Measurements from ENCODE around the gene DLX4. TPM values are rescaled to one million over a fixed set of nuclear protein-coding genes. Genes with fewer than 3 reads are reported as not detected.

DLX4 gene
- total and polyA plus RNA-seq, 2 of the 4 experiments (the other 2 are of a cell fraction) = not detected

DNA sequence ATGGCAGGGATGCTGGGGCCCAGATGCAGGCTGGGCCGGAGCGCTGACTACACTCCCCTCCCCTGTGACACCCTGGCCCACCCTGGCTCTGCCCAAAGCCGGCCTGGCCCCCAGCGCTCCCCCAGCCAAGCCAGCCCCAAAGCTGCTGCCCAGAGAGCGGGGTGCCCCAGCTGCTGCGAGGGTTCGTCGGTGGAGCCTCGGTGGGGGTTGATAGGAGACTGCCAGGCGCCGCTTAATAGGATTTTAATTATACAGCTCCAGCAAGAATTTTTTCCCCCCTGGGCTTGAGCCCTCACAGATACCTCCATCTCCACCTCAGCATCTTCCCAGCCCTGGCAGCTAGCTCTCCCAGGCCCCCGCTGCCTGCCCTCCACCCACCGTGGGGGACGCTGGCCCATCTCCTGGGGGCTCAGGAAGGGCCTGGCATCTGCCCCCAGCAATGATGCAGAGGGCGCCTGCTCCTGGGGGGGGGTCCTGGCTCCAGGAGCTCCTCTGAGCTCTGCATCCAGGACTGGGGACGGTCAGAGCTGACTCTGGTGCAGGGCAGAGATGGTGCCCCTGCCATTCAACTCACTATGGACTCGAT lies 36.8 kb upstream of the DLX4 start:
- dilution Hi-C loops (cut with HindIII; ENCODE audit: low sequenced_read_pairs, unreplicated experiment) (no loop called here), intact Hi-C loops (cut with micrococcal nuclease) (no loop called here), in situ Hi-C loops (cut with MboI; ENCODE audit: low sequenced_read_pairs) (no loop called here)
- no TSS peak for BruUV-seq (replicated peaks)
- no peak overlapping the region for H3K14ac ChIP-seq (replicated peaks; ENCODE audit: low read depth, low read length)
- no peak overlapping the region for H3K9ac ChIP-seq (ENCODE audit: low read depth, low read length)
- no peak overlapping the region for H3K27ac ChIP-seq (ENCODE audit: insufficient read depth, low read length)
- H3K23ac ChIP-seq (ENCODE audit: low read depth, low read length) = no peak overlapping the region
- no peak overlapping the region for H2BK15ac ChIP-seq (ENCODE audit: low read depth, low read length)
- H3K9me1 ChIP-seq (ENCODE audit: insufficient read depth, low read length) = no peaks in the 10 kb centered on the region; the same call in 1 of the 2 replicates
- H3K4me2 ChIP-seq (ENCODE audit: low read depth, low read length) = no peak overlapping the region
- no peaks in the 10 kb centered on the region for H3K9me3 ChIP-seq (ENCODE audit: control insufficient read depth, insufficient read depth, low read length)
- H3K79me1 ChIP-seq (ENCODE audit: low read depth in 1 of 2, low read length in 2 of 2) = no peaks in the 10 kb centered on the region
- no peak for TF ChIP-seq NFE2L2 (IDR thresholded peaks at IDR 0.05; ENCODE audit: low read depth, low read length)
- TF ChIP-seq RAD21 (IDR thresholded peaks at IDR 0.05; ENCODE audit: low read length) = no peak
- no peak for TF ChIP-seq BHLHE40 (IDR thresholded peaks at IDR 0.05; ENCODE audit: low read depth, low read length)
- no peak for TF ChIP-seq POLR2A (IDR thresholded peaks at IDR 0.05; ENCODE audit: low read depth, low read length)
- no peak for TF ChIP-seq RFX5 (IDR thresholded peaks at IDR 0.05; ENCODE audit: low read depth, low read length)
- no peak for TF ChIP-seq MAZ (IDR thresholded peaks at IDR 0.05; ENCODE audit: borderline replicate concordance, low read depth, low read length)
- TF ChIP-seq MAFK (IDR thresholded peaks at IDR 0.05; ENCODE audit: low read depth, low read length) = no peak
- TF ChIP-seq CHD1 (IDR thresholded peaks at IDR 0.05; ENCODE audit: low read depth, low read length) = no peak
- TF ChIP-seq, protein P1, sequence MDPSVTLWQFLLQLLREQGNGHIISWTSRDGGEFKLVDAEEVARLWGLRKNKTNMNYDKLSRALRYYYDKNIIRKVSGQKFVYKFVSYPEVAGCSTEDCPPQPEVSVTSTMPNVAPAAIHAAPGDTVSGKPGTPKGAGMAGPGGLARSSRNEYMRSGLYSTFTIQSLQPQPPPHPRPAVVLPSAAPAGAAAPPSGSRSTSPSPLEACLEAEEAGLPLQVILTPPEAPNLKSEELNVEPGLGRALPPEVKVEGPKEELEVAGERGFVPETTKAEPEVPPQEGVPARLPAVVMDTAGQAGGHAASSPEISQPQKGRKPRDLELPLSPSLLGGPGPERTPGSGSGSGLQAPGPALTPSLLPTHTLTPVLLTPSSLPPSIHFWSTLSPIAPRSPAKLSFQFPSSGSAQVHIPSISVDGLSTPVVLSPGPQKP (IDR thresholded peaks at IDR 0.05; ENCODE audit: borderline replicate concordance, low read depth, low read length) = no peak
- no peak for TF ChIP-seq MXI1 (IDR thresholded peaks at IDR 0.05; ENCODE audit: borderline replicate concordance, low read depth, low read length)
- TF ChIP-seq, protein P2, sequence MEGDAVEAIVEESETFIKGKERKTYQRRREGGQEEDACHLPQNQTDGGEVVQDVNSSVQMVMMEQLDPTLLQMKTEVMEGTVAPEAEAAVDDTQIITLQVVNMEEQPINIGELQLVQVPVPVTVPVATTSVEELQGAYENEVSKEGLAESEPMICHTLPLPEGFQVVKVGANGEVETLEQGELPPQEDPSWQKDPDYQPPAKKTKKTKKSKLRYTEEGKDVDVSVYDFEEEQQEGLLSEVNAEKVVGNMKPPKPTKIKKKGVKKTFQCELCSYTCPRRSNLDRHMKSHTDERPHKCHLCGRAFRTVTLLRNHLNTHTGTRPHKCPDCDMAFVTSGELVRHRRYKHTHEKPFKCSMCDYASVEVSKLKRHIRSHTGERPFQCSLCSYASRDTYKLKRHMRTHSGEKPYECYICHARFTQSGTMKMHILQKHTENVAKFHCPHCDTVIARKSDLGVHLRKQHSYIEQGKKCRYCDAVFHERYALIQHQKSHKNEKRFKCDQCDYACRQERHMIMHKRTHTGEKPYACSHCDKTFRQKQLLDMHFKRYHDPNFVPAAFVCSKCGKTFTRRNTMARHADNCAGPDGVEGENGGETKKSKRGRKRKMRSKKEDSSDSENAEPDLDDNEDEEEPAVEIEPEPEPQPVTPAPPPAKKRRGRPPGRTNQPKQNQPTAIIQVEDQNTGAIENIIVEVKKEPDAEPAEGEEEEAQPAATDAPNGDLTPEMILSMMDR (conservative IDR thresholded peaks at IDR 0.05; ENCODE audit: low read depth, low read length) = no peak
- TF ChIP-seq, protein P3, sequence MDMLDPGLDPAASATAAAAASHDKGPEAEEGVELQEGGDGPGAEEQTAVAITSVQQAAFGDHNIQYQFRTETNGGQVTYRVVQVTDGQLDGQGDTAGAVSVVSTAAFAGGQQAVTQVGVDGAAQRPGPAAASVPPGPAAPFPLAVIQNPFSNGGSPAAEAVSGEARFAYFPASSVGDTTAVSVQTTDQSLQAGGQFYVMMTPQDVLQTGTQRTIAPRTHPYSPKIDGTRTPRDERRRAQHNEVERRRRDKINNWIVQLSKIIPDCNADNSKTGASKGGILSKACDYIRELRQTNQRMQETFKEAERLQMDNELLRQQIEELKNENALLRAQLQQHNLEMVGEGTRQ (IDR thresholded peaks at IDR 0.05; ENCODE audit: low read depth, low read length) = no peak
- TF ChIP-seq RCOR1 (IDR thresholded peaks at IDR 0.05; ENCODE audit: insufficient replicate concordance, low read length) = no peak
- TF ChIP-seq CEBPB (IDR thresholded peaks at IDR 0.05; ENCODE audit: low read depth, low read length) = no peak
- no peak for TF ChIP-seq FOS (IDR thresholded peaks at IDR 0.05; ENCODE audit: low read depth, low read length)
- TF ChIP-seq SMC3 (IDR thresholded peaks at IDR 0.05; ENCODE audit: low read depth, low read length) = no peak
- ChIA-PET POLR2A (ENCODE audit: unreplicated experiment) (no interaction called here), CTCF (no interaction called here)
- peaks cover 83% of the 10 kb centered on the region for H3K27me3 ChIP-seq (ENCODE audit: control insufficient read depth, insufficient read depth, low read length)
- H3K18ac ChIP-seq (ENCODE audit: low read depth, low read length) = no peak overlapping the region
- H3K4ac ChIP-seq (ENCODE audit: low read depth, low read length) = no peak overlapping the region
- no peak overlapping the region for H2AFZ ChIP-seq (replicated peaks; ENCODE audit: low read length, poor library complexity)
- H3K4me1 ChIP-seq (ENCODE audit: control insufficient read depth, insufficient read depth, low read length) = no peaks in the 10 kb centered on the region
- H2BK120ac ChIP-seq (ENCODE audit: low read depth, low read length) = no peak overlapping the region
- no peaks in the 10 kb centered on the region for H3K36me3 ChIP-seq (ENCODE audit: control insufficient read depth, insufficient read depth, low read length)
- H4K20me1 ChIP-seq (ENCODE audit: insufficient read depth, low read length) = no peaks in the 10 kb centered on the region
- H2BK5ac ChIP-seq (ENCODE audit: low read depth, low read length, poor library complexity, severe bottlenecking) = no peak overlapping the region
- no peak for DNase-seq
- no peak for ATAC-seq (ENCODE audit: low read depth)
- H2AK9ac ChIP-seq (replicated peaks; ENCODE audit: low read depth, low read length, poor library complexity) = no peak overlapping the region
- WGBS, 2 experiments (ENCODE audit: extremely low coverage in 2 of 2, insufficient read length in 1 of 2) = 44% methylated on average over 3 of the region's 17 CpGs; no CpG with 5 or more reads in 1 of the 2 experiments
- H2BK20ac ChIP-seq (ENCODE audit: low read depth, low read length) = no peak overlapping the region
- H3K56ac ChIP-seq (ENCODE audit: extremely low read depth, insufficient read depth, low read length) = no peak overlapping the region
- H4K91ac ChIP-seq (ENCODE audit: insufficient read depth, low read depth, low read length) = no peak overlapping the region
- no peak overlapping the region for H2AK5ac ChIP-seq (ENCODE audit: low read depth, low read length)
- no peak overlapping the region for H4K5ac ChIP-seq (ENCODE audit: low read depth, low read length)
- H4K8ac ChIP-seq (ENCODE audit: low read depth in 2 of 2, low read length in 2 of 2) = no peak overlapping the region
- H3K4me3 ChIP-seq (ENCODE audit: insufficient read depth, low read depth, low read length) = no peak overlapping the region

Data from IMR-90 (cell line).